Measurements from ENCODE around the gene NAPG.
"Not testable (repeated sequence)": the region's sequence is repeated elsewhere in the genome, so short reads cannot be mapped to it uniquely, and the experiment has no call there.

Gene NAPG

GRCh38 chr18:10514601-10515000 is 11.2 kb upstream of the NAPG start:
- no peak for DNase-seq (ENCODE audit: low read depth)

- no peak for DNase-seq (ENCODE audit: low read depth)
Measured at GRCh38 chr18:10515456-10515855, 10.4 kb upstream of the NAPG start.

- DNase-seq (ENCODE audit: low read depth) = no peak
Measured at GRCh38 chr18:10516078-10516477, 9.7 kb upstream of the NAPG start.

- no peak for DNase-seq (ENCODE audit: low read depth)
Measured at GRCh38 chr18:10518595-10519255, 7.1 kb upstream of the NAPG start.

GRCh38 chr18:10519366-10519765 is 6.5 kb upstream of the NAPG start:
- DNase-seq (ENCODE audit: low read depth) = no peak

- DNase-seq (ENCODE audit: low read depth) = no peak
Measured at GRCh38 chr18:10519999-10520935, 5.6 kb upstream of the NAPG start.

GRCh38 chr18:10521566-10521965 is 4.3 kb upstream of the NAPG start:
- DNase-seq (ENCODE audit: low read depth) = no peak

GRCh38 chr18:10522574-10522973 is 3.3 kb upstream of the NAPG start:
- no peak for DNase-seq (ENCODE audit: low read depth)

GRCh38 chr18:10523544-10523943 is 2.3 kb upstream of the NAPG start:
- no peak for DNase-seq (ENCODE audit: low read depth)

- no peak for DNase-seq (ENCODE audit: low read depth)
Measured at GRCh38 chr18:10524507-10525370, 1.1 kb upstream of the NAPG start.

GRCh38 chr18:10525371-10525691 is 496 bp upstream of the NAPG start:
- DNase-seq (ENCODE audit: low read depth) = no peak

- no peak for DNase-seq (ENCODE audit: low read depth)
Measured at GRCh38 chr18:10526561-10526949, 728 bp downstream of the NAPG start.

- DNase-seq (ENCODE audit: low read depth) = no peak
Measured at GRCh38 chr18:10528439-10528838, 2.6 kb downstream of the NAPG start.

GRCh38 chr18:10530002-10530401 is 4.2 kb downstream of the NAPG start:
- DNase-seq (ENCODE audit: low read depth) = no peak

GRCh38 chr18:10530852-10531251 is 5.0 kb downstream of the NAPG start:
- DNase-seq (ENCODE audit: low read depth) = no peak

GRCh38 chr18:10533111-10533510 is 7.3 kb downstream of the NAPG start:
- DNase-seq (ENCODE audit: low read depth) = no peak

- no peak for DNase-seq (ENCODE audit: low read depth)
Measured at GRCh38 chr18:10536280-10536679, 10.5 kb downstream of the NAPG start.

GRCh38 chr18:10537765-10538164 is 11.9 kb downstream of the NAPG start:
- DNase-seq (ENCODE audit: low read depth) = no peak

GRCh38 chr18:10539124-10539523 is 13.3 kb downstream of the NAPG start:
- not testable (repeated sequence) for DNase-seq (ENCODE audit: low read depth)

- no peak for DNase-seq (ENCODE audit: low read depth)
Measured at GRCh38 chr18:10543277-10543676, 17.4 kb downstream of the NAPG start.

GRCh38 chr18:10544093-10544748 is 18.4 kb downstream of the NAPG start:
- DNase-seq (ENCODE audit: low read depth) = no peak

Measured in stimulated activated CD8-positive, alpha-beta memory T cell treated with anti-CD3 and anti-CD28 coated beads, Interleukin-15, amount 100 ng/mL, for 24 hours (primary cell).